ENCODE measurements around the gene NUDT22.

DNA sequence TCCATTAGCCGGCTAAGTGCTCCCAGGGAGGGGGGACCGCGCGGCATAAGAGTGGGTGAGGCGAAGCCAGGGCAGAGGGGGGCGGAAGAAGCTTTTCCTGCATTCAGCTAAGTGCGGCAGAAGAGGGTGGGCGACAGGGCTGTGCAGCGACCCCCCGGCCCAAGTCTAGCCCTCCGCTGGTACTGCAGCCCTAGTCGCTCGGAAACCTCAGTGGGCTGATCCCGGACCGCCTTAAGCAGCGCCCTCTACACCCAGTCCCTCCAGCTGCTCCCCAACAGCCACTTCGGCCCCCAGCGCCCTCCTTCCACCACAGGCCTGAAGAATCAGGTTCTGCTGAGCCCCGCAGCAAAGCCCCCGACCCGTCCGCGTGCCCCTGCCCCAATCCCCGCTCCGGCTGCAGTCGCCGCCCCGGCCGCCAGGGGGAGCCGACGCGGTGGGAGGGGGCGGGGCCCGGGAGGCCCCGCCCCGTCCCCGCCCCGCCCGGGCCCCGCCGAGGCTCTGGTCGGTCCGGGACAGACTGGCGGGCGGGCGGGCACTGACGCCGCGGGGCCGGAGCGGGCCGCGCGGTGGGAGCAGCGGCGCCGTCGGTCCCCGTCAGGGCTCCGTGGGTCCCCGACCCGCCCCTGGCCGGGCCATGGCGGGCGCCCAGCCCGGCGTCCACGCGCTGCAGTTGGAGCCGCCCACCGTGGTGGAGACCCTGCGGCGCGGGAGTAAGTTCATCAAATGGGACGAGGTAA lies 25.1 kb downstream of the NUDT22 start, which contains the start of gene PLCB3:
- TF ChIP-seq OSR1 (CRISPR knock-in tag; IDR thresholded peaks at IDR 0.05) (no peak), ZFP30 (CRISPR knock-in tag; IDR thresholded peaks at IDR 0.05) (no peak), ESRRG (CRISPR knock-in tag; IDR thresholded peaks at IDR 0.05) (no peak), ZFP3 (CRISPR knock-in tag; IDR thresholded peaks at IDR 0.05) (no peak), TOX (CRISPR knock-in tag; IDR thresholded peaks at IDR 0.05; ENCODE audit: borderline replicate concordance) (no peak), ZNF70 (CRISPR knock-in tag; IDR thresholded peaks at IDR 0.05) (no peak)
- TF ChIP-seq, protein P1, sequence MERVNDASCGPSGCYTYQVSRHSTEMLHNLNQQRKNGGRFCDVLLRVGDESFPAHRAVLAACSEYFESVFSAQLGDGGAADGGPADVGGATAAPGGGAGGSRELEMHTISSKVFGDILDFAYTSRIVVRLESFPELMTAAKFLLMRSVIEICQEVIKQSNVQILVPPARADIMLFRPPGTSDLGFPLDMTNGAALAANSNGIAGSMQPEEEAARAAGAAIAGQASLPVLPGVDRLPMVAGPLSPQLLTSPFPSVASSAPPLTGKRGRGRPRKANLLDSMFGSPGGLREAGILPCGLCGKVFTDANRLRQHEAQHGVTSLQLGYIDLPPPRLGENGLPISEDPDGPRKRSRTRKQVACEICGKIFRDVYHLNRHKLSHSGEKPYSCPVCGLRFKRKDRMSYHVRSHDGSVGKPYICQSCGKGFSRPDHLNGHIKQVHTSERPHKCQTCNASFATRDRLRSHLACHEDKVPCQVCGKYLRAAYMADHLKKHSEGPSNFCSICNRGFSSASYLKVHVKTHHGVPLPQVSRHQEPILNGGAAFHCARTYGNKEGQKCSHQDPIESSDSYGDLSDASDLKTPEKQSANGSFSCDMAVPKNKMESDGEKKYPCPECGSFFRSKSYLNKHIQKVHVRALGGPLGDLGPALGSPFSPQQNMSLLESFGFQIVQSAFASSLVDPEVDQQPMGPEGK (CRISPR knock-in tag; IDR thresholded peaks at IDR 0.05; ENCODE audit: borderline replicate concordance) = no peak

All from SK-N-SH treated with all-trans-retinoic acid at 6 μM for 48 hours (cell line).